D341Med (cell line): Measurements from ENCODE around the gene SLC12A6.

Source experiments
- DNase-seq: peaks from one replicate; pipeline ENCODE4 v3.0.0; 2012; ENCODE audit warnings: low spot score

Gene SLC12A6

GRCh38 chr15:34330279-34330678 lies 7.3 kb downstream of the SLC12A6 start:
- DNase-seq, result no peak

GRCh38 chr15:34329006-34329405 lies 8.6 kb downstream of the SLC12A6 start:
- no peak for DNase-seq

DNA sequence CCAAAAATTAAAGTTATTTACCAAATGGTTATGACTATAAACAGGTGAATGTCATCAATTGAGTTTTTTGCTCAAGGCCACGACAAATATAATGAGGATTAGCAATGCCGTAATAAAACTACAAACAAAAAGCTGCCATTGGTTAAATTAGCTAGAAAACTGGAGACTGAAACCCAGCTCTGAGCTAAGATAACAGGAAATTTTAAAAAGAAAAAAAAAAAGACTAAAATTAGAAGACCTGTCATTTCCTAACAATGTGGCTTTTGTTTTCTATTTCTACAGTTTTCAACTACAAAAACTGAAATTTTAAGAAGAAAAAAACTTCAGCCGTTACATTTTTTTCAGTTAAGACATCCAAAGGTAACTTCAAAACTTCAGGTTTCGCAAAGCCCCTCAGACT lies 9.7 kb downstream of the SLC12A6 start:
- no peak for DNase-seq

GRCh38 chr15:34325368-34325767 lies 12.2 kb downstream of the SLC12A6 start:
- DNase-seq, result no peak

GRCh38 chr15:34324933-34325332 lies 12.6 kb downstream of the SLC12A6 start:
- no peak for DNase-seq

DNA sequence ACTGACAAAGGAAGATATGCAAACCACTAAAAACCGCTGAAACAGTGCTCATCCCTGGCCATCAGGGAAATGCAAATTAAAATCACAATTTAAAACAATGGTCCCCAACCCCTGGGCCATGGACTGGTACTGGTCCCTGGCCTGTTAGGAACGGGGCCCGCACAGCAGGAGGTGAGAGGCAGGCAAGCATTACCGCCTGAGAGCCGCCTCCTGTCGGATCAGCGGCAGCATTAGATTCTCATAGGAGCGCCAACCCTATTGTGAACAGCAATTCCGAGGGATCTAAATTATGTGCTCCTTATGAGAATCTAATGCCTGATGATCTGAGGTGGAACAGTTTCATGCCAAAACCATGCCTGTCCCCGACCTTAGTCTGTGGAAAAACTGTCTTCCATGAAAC lies 14.4 kb downstream of the SLC12A6 start:
- no peak for DNase-seq

GRCh38 chr15:34318277-34319079 lies 19.1 kb downstream of the SLC12A6 start:
- peak; percentile 81 for DNase-seq

GRCh38 chr15:34314491-34315490 lies 22.8 kb downstream of the SLC12A6 start:
- no peak for DNase-seq

DNA sequence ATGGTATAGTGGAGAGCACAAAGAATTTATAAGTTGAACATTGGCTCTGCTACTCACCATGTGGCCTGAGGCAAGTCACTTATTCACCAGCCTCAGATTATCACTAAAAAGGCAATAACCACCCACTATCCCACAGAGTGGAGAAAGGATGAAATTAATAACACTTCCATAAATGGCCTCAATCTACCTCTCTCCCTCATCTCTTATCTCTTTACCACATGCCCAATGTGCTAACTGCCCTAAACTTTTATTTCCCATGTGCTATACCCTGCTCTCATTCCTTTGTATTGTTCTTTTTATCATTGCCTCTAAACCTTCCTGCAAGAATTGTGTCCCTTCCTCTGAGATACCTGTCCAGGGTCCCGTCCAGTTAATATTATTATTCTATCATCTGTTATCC lies 26.0 kb downstream of the SLC12A6 start:
- DNase-seq, result no peak

DNA sequence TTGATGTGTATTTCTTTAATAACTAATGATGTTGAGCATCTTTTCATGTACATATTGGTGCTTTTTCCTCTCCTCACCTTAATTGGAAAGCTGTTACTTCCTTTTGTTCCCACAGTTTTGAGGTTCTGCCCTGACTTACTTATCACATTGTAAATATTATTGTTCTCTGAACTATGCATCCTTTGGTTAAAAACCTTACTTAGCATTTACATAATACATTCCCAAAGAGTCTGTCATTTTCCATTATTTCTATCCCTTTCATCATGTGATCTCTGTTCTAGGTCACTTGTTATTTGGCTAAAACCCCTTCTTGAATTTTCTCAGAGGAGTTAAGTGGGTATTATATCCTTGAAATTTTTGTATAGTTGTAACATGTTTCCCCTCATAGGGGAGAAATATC lies 33.0 kb downstream of the SLC12A6 start:
- no peak for DNase-seq

GRCh38 chr15:34301058-34301457 lies 36.5 kb downstream of the SLC12A6 start:
- DNase-seq, result no peak

DNA sequence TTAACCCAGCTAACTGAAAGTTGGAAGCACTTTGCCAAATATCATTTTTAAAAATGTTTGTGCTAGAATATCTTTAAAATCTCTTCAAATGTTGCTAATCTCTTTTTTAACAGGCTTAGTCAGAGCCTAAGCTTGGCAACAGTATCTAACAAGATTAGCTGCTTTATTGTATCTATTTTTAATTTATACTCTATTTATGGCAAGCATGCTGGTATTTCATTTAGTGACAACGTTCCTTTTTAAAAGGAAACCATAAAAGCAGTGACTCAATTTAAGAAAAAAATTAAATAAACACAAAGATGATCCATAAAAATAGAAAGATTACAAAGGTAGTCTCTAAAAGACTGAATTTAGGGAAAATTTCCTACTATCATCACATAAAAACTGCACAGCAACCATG lies 40.5 kb downstream of the SLC12A6 start:
- no peak for DNase-seq

DNA sequence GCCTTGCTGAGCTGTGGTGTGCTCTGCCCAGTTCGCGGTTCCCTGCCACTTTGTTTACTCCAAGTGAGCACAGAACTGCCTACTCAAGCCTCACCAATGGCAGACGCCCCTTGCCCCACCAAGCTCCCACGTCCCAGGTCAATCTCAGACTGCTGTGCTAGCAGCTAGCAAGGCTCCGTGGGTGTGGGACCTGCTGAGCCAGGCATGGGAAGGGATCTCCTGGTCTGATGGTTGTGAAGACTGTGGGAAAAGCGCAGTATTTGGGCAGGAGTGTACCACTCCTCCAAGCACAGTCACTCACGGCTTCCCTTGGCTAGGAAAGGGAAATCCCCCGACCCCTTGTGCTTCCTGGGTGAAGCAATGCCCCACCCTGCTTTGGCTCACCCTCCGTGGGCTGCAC lies 45.0 kb downstream of the SLC12A6 start:
- no peak for DNase-seq

DNA sequence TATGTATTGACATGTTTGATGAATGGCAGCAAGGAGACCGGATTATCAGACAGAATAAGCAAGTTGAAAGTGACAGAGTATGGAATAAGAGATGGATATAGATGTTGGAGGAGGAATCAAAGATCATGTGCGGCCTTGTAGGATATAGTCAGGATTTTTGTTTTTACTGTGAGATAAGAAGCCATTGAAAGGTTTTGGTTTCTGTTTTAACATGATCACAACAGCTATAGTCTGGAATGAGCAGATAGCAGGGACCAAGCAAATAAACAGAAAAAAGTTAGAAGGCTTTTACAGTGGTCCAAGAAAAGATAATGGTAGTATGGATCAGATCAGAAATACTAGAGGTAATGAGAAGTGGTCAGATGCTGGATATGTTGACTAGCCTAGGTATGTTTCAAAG lies 52.6 kb downstream of the SLC12A6 start:
- no peak for DNase-seq

- no peak for DNase-seq
Measured at GRCh38 chr15:34282384-34282783, 55.2 kb downstream of the SLC12A6 start.

- DNase-seq, result no peak
Measured at GRCh38 chr15:34280193-34280592, 57.4 kb downstream of the SLC12A6 start.

GRCh38 chr15:34279368-34279767 lies 58.2 kb downstream of the SLC12A6 start:
- no peak for DNase-seq

- no peak for DNase-seq
Measured at GRCh38 chr15:34275721-34276120, 61.9 kb downstream of the SLC12A6 start.

- no peak for DNase-seq
Measured at GRCh38 chr15:34275154-34275553, 62.4 kb downstream of the SLC12A6 start.

DNA sequence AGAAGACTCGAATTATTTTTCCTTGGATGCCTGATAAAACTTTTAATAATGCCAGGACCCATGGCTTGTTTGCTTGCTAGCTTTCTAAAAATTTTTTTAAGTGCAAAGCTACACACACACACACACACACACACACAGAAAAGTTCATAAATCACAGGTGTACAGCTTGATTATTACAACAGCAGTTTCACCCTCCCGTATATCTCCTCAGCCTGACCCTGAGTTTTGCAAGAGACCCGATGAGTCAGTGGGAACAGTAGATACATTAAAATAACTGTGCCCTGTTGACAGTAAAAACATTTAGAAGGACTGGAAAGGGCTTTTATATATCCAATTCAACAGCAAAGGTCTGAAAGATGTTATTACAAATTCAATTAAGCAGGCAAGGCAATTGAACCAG lies 66.1 kb downstream of the SLC12A6 start:
- DNase-seq, result no peak

DNA sequence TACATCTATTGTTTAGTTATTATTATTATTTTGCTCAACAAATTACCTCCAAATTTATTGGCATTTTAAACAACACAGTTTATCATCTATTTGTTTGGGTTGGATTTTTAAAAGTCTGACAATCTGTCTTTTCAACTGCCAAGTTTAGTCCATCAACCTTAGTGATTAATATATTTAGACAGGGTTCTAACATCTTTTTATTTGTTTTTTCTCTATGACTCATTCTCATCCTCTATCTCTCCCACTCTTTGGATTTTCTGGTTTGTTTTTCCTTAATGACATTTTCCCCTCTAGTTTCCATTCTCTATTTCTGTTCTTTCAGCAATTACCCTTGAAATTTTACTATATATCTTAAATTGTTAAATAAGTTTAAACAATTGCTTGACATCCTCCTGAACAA lies 70.8 kb downstream of the SLC12A6 start:
- no peak for DNase-seq

- no peak for DNase-seq
Measured at GRCh38 chr15:34264076-34264475, 73.5 kb downstream of the SLC12A6 start.

- no peak for DNase-seq
Measured at GRCh38 chr15:34262362-34262761, 75.2 kb downstream of the SLC12A6 start.
